ENCODE results near the gene ADCY2.

The ADCY2 gene

DNA sequence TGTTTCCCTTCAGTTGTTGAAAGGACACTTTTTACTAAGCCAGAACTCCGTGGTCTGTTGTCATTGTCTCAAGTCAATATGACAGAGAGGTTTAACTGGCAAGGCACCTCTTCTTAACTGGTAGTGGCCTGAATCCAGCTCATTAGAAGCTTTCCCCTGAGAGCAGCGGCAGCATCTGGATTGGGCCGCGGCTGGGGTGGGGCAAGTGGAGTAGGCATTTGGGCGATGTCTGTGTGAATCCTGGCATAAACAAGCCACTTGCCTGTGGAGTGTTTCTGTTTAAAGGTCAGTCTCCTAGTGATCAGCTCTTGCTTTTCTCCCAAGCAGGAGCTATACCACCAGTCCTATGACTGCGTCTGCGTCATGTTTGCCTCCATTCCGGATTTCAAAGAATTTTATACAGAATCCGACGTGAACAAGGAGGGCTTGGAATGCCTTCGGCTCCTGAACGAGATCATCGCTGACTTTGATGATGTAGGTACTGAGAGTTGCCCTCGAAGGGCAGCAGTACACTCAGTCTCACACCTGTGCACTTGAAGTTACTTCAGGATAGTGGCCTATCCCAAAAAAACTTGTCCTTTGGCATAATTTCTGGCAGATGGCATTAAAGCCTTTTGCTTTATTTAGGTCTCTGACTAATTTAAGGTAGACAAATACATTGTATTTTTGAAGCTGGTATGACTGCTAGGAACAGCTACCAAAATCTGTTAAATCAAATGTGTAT is 406.1 kb downstream of the ADCY2 start:
- TF ChIP-seq, protein P1, sequence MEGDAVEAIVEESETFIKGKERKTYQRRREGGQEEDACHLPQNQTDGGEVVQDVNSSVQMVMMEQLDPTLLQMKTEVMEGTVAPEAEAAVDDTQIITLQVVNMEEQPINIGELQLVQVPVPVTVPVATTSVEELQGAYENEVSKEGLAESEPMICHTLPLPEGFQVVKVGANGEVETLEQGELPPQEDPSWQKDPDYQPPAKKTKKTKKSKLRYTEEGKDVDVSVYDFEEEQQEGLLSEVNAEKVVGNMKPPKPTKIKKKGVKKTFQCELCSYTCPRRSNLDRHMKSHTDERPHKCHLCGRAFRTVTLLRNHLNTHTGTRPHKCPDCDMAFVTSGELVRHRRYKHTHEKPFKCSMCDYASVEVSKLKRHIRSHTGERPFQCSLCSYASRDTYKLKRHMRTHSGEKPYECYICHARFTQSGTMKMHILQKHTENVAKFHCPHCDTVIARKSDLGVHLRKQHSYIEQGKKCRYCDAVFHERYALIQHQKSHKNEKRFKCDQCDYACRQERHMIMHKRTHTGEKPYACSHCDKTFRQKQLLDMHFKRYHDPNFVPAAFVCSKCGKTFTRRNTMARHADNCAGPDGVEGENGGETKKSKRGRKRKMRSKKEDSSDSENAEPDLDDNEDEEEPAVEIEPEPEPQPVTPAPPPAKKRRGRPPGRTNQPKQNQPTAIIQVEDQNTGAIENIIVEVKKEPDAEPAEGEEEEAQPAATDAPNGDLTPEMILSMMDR (conservative IDR thresholded peaks at IDR 0.05; ENCODE audit: low read length) = no peak
- DNase-seq (ENCODE audit: low read depth) = no peak
- H3K4me3 ChIP-seq (ENCODE audit: low read length) = no peak overlapping the region

DNA sequence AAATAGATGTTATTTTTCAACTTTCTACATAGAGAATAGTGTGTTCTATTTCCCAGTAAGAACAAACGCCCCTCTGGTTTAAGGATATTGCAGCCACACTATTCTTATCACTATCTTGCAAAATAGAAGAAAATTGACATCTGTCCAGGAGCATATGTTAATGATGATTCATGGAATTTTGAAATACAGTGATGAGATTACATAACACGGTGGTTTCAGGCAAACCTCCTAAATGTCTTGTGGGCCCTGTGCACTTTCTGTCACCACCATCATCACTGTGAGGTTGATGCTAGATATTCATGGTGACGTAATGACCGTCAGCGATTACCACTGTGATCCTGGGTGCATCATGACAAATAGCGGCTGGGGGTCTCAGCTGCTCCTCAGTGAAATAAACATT is 406.9 kb downstream of the ADCY2 start:
- TF ChIP-seq, protein P1 (conservative IDR thresholded peaks at IDR 0.05; ENCODE audit: low read length) = no peak
- DNase-seq (ENCODE audit: low read depth) = peak; percentile 17
- H3K4me3 ChIP-seq (ENCODE audit: low read length) = no peak overlapping the region

DNA sequence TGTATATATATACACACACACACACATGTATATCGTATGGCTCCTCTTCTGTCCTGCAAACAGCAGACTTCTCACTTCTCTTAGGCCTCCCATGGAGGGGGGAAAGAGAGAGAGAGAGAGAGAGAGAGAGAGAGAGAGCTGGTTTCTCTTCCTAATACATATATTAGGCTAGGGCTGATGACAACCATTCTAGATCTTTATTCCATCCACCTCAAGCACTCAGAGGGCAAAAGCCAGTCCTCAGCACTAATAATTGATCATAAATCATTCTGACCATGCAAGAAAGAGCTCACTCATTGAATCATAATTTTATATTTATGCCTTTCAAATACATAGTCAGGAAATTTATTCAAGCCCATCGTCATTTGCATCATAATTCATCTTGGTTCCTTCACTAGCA is 408.0 kb downstream of the ADCY2 start:
- no peak for DNase-seq (ENCODE audit: low read depth)
- TF ChIP-seq, protein P1 (conservative IDR thresholded peaks at IDR 0.05; ENCODE audit: low read length) = no peak
- H3K4me3 ChIP-seq (ENCODE audit: low read length) = no peak overlapping the region

DNA sequence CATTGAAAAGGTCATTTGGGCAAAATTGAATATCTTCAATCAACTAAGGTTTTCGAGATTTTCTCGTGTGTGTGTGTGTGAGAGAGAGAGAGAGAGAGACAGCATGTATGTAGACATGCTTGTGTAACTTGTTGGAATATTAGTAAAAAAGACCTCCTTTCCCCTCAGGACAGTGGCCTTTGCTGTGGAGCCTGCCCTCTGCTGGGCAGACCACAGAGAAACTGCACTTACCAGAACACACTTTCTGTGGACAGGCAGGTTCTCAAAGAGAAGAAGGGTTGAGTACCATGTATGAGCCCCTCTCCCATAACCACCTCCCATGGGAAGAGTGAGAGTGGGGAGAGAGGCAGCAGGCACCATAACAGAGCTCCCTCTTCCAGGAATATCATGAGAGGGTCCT is 409.4 kb downstream of the ADCY2 start:
- TF ChIP-seq, protein P1 (conservative IDR thresholded peaks at IDR 0.05; ENCODE audit: low read length) = no peak
- no peak for DNase-seq (ENCODE audit: low read depth)
- no peak overlapping the region for H3K4me3 ChIP-seq (ENCODE audit: low read length)

DNA sequence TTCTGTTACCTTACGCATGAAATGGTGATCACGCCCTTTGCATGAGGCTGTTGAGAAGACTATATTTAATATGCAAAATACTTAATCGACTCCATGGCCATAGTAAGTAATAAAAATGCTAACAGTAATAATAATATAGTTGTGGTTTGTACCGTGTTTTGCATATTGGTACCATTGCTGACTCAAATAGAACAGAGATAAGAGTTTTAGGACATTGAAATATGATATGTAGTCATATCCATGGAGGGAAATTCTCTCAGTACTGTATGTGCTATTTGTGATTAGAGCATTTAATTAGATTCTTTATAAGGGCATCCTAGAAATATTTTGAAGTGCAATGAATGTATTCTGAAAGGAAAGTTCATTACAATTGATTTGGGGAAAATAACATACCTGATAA is 413.1 kb downstream of the ADCY2 start:
- DNase-seq (ENCODE audit: low read depth) = no peak
- TF ChIP-seq, protein P1 (conservative IDR thresholded peaks at IDR 0.05; ENCODE audit: low read length) = no peak
- H3K4me3 ChIP-seq (ENCODE audit: low read length) = no peak overlapping the region

DNA sequence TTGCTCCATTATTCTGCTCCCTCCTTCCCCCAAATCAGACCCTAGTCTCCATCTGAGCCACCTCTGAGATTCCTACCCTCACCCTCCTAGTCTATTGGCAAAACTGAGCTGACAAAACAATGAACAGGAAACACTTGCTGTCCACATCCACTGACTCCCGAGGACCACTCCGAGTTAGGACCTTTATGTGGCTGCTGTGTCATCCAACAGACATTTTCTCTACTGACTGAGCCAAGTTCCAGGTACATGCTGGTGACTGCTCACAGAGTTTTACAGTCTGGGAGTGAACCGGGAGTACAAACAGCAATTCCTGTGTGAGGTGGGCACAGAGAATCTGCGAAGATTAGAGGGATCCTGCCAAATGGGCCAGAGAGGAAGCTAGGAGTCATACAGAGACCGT is 415.8 kb downstream of the ADCY2 start:
- no peak for DNase-seq (ENCODE audit: low read depth)
- no peak overlapping the region for H3K4me3 ChIP-seq (ENCODE audit: low read length)
- TF ChIP-seq, protein P1 (conservative IDR thresholded peaks at IDR 0.05; ENCODE audit: low read length) = no peak

DNA sequence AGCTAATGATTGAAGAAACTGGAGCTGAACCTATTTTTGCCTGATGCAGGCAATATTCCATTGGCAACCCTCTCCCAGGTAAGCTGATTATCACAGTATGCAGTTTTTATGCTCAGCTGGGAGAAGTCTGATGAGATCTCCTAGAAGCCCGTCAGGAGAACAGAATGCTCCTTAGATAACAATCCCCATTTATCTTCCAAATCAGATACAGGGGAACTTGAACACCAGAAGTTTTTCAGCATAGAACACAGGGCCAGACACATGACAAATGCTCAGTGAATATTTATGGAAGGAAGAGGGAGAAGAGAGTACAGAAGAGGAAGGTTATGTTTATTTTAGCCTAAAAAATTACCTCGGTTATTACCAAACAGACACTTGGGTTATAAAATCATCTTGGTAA is 417.1 kb downstream of the ADCY2 start:
- no peak overlapping the region for H3K4me3 ChIP-seq (ENCODE audit: low read length)
- DNase-seq (ENCODE audit: low read depth) = no peak
- TF ChIP-seq, protein P1 (conservative IDR thresholded peaks at IDR 0.05; ENCODE audit: low read length) = no peak
